Cardiac muscle cell (in vitro differentiated cells and primary cell): Measurements from ENCODE around the gene ANKRD55. TPM values are rescaled to one million over a fixed set of nuclear protein-coding genes. Genes with fewer than 3 reads are reported as not detected.
A peak's percentile ranks its signal among the peaks of the same experiment; 100 is the strongest.

ENCODE experiments used
- DNase-seq, 2 donors: peaks; one replicate each; pipeline versions ENCODE4 v3.0.0 to v3.0.0-alpha.2; 2010 to 2017; ENCODE audit warnings: low read depth in 1 of 2, low spot score in 1 of 2
- H3K27ac ChIP-seq: fragments of 200-600 bp; sonication (generic); 2 replicates; pipeline ENCODE4 v1.5.1; 2016
- H3K27me3 ChIP-seq: fragments of 200-600 bp; sonication (generic); 2 replicates; pipeline ENCODE4 v1.6.0; 2016; ENCODE audit warnings: control low read depth
- H3K36me3 ChIP-seq: fragments of 200-600 bp; sonication (generic); 2 replicates; pipeline ENCODE4 v1.5.1; 2016; ENCODE audit warnings: control low read depth
- H3K4me1 ChIP-seq: fragments of 200-600 bp; sonication (generic); 2 replicates; pipeline ENCODE4 v1.8.1; 2017; ENCODE audit warnings: low read depth, mild to moderate bottlenecking, mixed run types
- H3K4me3 ChIP-seq: fragments of 200-600 bp; sonication (generic); 2 replicates; pipeline ENCODE4 v1.5.1; 2016; ENCODE audit warnings: mild to moderate bottlenecking
- H3K9me3 ChIP-seq: fragments of 200-600 bp; sonication (generic); 2 replicates; pipeline ENCODE4 v1.5.1; 2017; ENCODE audit warnings: low read depth, mild to moderate bottlenecking, control low read depth
- polyA plus RNA-seq: library from polyadenylated mRNA; unstranded; fragments of >200 nt; fragmentation: Nextera tagmentation; extraction: Ambion mirVana; gene quantifications from 2 replicates; pipeline ENCODE4 v1.2.1, GENCODE V29; 2016
- total RNA-seq: library from RNA; depleted of rRNA; stranded (reverse); fragments of >200 nt; gene quantifications from 2 replicates; pipeline ENCODE4 v1.2.3, GENCODE V29; 2016
- TF ChIP-seq, protein P1 (sequence below): IDR thresholded peaks from 2 replicates; pipeline ENCODE4 v1.5.1; 2012; ENCODE audit warnings: low read depth, mild to moderate bottlenecking, low read length

Gene ANKRD55
- total and polyA plus RNA-seq, 2 experiments from 2014 or later: 0.28 TPM; not detected in 1

DNA sequence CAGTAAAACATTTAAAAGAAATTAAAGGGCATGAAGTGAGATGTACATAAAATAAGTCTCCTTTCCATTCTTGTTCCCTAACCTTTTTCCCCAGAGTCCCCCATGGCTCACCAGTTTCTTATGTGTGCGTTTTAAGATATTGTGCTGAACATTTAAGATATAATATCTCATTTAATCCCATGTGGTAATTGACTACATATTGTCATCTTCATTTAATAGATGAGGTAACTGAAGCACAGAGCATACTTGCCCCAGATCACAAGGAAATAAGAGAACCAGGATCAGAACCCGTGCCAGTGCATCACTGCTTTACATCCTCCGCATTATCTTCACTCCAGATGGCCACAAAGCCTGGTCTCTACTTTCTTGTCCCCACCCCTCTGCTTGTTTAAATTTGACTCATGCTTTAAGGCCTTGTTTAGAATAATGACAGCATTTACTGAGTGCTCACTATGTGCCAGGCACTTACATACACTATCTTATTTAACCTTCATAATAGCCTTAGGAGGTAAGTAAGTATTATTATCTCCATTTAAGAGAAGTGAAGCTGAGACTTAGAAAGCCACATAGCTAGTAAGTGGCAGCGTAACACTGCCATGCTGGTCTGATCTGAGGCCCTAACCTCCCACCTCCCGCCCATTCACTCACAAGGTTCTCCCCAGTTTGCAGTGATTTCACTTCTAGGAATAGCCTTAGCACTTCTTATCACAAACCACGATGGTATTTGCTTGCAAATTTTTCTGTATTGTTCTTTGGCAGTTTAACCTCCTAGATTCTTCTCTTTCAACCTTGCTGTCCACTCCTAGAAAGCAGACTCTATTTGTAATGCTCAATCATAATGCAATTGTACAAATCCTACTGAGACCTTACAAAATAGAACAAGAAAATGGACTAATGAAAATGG lies 160.0 kb downstream of the ANKRD55 start:
- DNase-seq: peak in 1 of 2 donors; percentile 56
- TF ChIP-seq, protein P1, sequence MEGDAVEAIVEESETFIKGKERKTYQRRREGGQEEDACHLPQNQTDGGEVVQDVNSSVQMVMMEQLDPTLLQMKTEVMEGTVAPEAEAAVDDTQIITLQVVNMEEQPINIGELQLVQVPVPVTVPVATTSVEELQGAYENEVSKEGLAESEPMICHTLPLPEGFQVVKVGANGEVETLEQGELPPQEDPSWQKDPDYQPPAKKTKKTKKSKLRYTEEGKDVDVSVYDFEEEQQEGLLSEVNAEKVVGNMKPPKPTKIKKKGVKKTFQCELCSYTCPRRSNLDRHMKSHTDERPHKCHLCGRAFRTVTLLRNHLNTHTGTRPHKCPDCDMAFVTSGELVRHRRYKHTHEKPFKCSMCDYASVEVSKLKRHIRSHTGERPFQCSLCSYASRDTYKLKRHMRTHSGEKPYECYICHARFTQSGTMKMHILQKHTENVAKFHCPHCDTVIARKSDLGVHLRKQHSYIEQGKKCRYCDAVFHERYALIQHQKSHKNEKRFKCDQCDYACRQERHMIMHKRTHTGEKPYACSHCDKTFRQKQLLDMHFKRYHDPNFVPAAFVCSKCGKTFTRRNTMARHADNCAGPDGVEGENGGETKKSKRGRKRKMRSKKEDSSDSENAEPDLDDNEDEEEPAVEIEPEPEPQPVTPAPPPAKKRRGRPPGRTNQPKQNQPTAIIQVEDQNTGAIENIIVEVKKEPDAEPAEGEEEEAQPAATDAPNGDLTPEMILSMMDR: no peak
- Histone ChIP-seq H3K4me3 (no peak overlapping the region), H3K4me1 (no peaks in the 10 kb centered on the region), H3K27ac (no peak overlapping the region), H3K27me3 (no peaks in the 10 kb centered on the region), H3K9me3 (no peaks in the 10 kb centered on the region), H3K36me3 (no peaks in the 10 kb centered on the region)

DNA sequence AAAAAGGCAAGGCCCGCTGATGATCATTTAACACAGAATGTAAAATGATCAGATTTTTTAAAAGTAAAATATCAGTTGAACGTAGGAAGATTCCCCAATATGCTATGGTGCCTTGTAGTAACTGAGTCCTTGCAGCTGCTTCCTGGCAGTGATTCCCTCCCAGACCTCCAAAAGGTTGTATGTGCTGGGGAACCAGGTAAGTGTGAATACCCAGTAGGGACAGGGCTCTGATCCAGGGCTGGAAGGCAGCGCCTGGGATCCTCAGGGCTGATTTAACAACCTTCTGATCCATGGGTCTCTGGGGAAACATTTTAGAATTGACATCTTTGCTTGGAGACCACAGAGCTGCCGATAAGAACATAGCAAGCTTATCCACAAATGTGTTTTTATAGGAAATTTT lies 161.7 kb downstream of the ANKRD55 start:
- TF ChIP-seq, protein P1: no peak
- Histone ChIP-seq H3K4me1 (no peaks in the 10 kb centered on the region), H3K9me3 (no peaks in the 10 kb centered on the region), H3K36me3 (no peaks in the 10 kb centered on the region), H3K4me3 (no peak overlapping the region), H3K27ac (no peak overlapping the region), H3K27me3 (no peaks in the 10 kb centered on the region)
- no peak for DNase-seq

DNA sequence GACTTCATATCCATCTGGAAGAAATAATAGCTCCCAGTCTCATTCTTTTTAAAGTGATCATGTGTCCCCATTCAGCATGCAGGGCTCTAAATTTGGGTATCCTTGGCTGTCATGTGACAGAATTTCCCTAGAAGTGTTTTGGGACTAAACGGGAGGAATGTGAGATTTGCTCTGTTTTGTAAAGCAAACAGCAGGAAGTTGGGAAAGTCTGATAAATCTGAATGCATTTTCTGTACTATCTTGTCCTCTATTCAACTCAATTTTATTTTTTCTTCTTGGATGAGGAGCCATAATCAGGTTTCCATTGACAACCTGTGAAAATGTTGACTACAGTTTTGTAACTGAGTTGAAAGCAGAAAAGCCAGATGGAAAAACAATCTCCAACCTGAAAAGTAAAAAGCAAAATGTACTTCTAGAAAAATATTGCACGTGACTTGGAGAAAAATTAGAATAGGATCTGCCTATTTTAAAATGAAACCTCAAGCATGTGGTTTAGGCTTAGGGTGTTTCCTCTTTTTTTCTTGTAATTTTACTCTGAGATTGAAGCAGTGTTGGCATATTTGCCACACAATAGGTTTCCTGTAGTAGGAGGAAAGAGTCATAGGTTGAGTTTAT lies 162.2 kb downstream of the ANKRD55 start:
- H3K36me3 ChIP-seq: no peaks in the 10 kb centered on the region
- no peaks in the 10 kb centered on the region for H3K4me1 ChIP-seq
- no peak overlapping the region for H3K27ac ChIP-seq
- no peak overlapping the region for H3K4me3 ChIP-seq
- DNase-seq: no peak
- TF ChIP-seq, protein P1: no peak
- no peaks in the 10 kb centered on the region for H3K9me3 ChIP-seq
- no peaks in the 10 kb centered on the region for H3K27me3 ChIP-seq

DNA sequence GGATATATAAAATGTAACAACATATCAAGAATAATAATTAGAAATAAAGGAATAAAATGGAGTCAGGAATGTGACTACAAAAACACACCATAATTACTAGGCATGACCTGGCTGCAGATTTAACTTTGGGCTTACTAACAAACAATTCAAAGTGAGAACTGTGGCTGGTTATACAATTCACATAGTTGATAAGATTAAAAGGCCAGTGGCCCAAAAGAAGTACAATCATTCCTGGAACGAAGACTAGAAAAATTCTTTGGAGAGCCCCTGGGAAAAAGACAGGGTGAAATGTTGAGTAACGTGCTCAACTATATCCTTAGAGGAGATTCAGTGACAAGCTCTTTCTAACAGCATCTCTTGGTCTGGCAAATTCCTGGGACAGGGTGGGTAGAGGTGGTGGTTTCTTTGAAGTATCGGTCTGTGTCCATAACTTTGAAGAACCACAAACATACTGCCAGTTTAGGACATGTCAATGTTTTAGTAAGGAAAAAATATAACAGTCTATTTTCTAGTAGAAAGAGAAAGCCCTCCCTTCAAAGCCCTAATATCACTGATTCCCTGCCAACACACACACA lies 163.4 kb downstream of the ANKRD55 start:
- no peaks in the 10 kb centered on the region for H3K4me1 ChIP-seq
- DNase-seq: peak in 1 of 2 donors; percentile 54
- no peaks in the 10 kb centered on the region for H3K36me3 ChIP-seq
- no peaks in the 10 kb centered on the region for H3K27me3 ChIP-seq
- TF ChIP-seq, protein P1: no peak
- no peak overlapping the region for H3K27ac ChIP-seq
- H3K9me3 ChIP-seq: no peaks in the 10 kb centered on the region
- H3K4me3 ChIP-seq: no peak overlapping the region

DNA sequence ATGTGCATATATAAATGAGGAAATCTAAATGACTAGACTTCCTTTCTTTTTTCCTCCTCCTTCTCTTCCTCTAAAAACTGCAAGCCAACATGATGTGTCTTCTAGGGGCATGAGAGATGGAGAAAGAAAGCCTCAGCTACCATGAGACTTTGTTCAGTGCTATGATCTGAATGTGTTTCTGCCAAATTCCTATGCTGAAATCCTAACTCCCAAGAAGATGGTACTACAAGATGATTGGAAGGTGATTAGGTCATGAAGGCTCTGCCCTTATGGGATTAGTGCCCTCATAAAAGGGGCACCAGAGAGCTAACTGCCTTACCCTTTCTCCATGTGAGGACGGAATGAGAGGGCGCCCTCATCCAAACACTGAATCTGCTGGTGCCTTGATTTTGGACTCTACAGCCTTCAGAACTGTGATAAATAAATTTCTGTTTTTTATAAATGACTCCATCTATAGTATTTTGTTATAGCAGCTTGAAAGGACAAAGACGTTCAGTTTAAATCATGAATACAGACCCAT lies 166.1 kb downstream of the ANKRD55 start:
- no peak overlapping the region for H3K27ac ChIP-seq
- no peak overlapping the region for H3K4me3 ChIP-seq
- H3K27me3 ChIP-seq: no peaks in the 10 kb centered on the region
- H3K4me1 ChIP-seq: no peaks in the 10 kb centered on the region
- no peak for DNase-seq
- TF ChIP-seq, protein P1: no peak
- H3K9me3 ChIP-seq: no peaks in the 10 kb centered on the region
- H3K36me3 ChIP-seq: no peaks in the 10 kb centered on the region
